Ecto neural progenitor cell (in vitro differentiated cells): ENCODE measurements around the gene TRPM8.

Experiments
- DNase-seq: peaks from one replicate; pipeline ENCODE4 v3.0.0-alpha.2; 2018; ENCODE audit warnings: low spot score

Gene TRPM8

GRCh38 chr2:234002281-234002680 lies 85.1 kb downstream of the TRPM8 start:
- no peak for DNase-seq

GRCh38 chr2:234003972-234004617 lies 86.9 kb downstream of the TRPM8 start:
- DNase-seq = no peak

GRCh38 chr2:234005126-234005525 lies 88.0 kb downstream of the TRPM8 start:
- no peak for DNase-seq

GRCh38 chr2:234006501-234006900 lies 89.3 kb downstream of the TRPM8 start:
- DNase-seq = no peak

- DNase-seq = no peak
Measured at GRCh38 chr2:234014427-234014826, 97.3 kb downstream of the TRPM8 start.

GRCh38 chr2:234015861-234016260 lies 98.7 kb downstream of the TRPM8 start:
- no peak for DNase-seq

- DNase-seq = no peak
Measured at GRCh38 chr2:234019896-234020295, 102.7 kb downstream of the TRPM8 start.

- no peak for DNase-seq
Measured at GRCh38 chr2:234020332-234020731, 103.2 kb downstream of the TRPM8 start.

GRCh38 chr2:234022424-234022823 lies 105.3 kb downstream of the TRPM8 start:
- no peak for DNase-seq

- DNase-seq = no peak
Measured at GRCh38 chr2:234024304-234024703, 107.1 kb downstream of the TRPM8 start.

GRCh38 chr2:234025466-234025865 lies 108.3 kb downstream of the TRPM8 start:
- no peak for DNase-seq

- DNase-seq = no peak
Measured at GRCh38 chr2:234025891-234026401, 108.8 kb downstream of the TRPM8 start.

- no peak for DNase-seq
Measured at GRCh38 chr2:234026693-234027254, 109.6 kb downstream of the TRPM8 start.

- no peak for DNase-seq
Measured at GRCh38 chr2:234027641-234028040, 110.5 kb downstream of the TRPM8 start.

GRCh38 chr2:234029150-234029733 lies 112.1 kb downstream of the TRPM8 start:
- no peak for DNase-seq

GRCh38 chr2:234031207-234031606 lies 114.0 kb downstream of the TRPM8 start:
- DNase-seq = no peak

GRCh38 chr2:234032279-234032856 lies 115.2 kb downstream of the TRPM8 start:
- no peak for DNase-seq

- DNase-seq = no peak
Measured at GRCh38 chr2:234033174-234033573, 116.0 kb downstream of the TRPM8 start.

GRCh38 chr2:234033885-234034284 lies 116.7 kb downstream of the TRPM8 start:
- DNase-seq = no peak

GRCh38 chr2:234038076-234038802 lies 121.1 kb downstream of the TRPM8 start:
- DNase-seq = no peak

- DNase-seq = no peak
Measured at GRCh38 chr2:234044157-234044556, 127.0 kb downstream of the TRPM8 start.

GRCh38 chr2:234046521-234046920 lies 129.3 kb downstream of the TRPM8 start:
- DNase-seq = no peak
